HuH-7.5 (cell line): ENCODE measurements around the gene EPHB3.

Source experiments
- DNase-seq: peaks from one replicate; pipeline ENCODE4 v3.0.0; 2011; ENCODE audit warnings: low spot score

EPHB3 gene

DNA sequence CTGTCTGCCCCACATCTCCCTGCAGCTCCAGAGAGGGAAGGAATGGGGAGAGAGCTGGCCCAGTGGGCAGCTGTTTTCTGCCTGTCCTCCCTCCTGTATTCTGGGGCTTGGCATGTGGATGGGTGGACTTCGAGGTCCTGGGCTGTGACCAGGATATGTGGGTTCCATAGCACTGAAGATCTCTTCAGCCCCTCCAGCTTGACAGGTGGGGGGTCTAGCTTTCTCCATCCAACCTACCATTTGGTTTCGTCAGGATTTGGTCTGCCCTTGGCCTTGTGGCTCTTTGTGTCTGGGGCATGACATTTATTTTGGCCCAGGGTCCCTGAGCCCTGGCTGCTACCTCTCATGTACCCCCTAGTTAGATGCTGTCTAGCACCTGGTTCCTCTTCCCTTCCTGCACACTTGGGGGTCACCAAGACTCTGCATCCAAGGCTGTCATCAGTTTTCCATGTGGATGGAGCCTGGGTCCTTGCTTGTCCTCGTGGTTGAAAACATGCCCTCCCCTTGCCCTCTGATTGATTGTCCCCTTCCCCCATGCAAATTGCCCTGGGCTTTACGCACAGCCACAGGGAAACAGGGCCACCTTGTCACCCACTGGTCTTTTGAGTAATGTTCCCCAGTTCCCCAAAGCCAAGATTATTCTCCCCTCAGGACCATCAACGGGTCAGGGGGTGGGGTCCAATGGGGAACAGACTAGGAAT is 3.2 kb downstream of the EPHB3 start:
- DNase-seq, result no peak

DNA sequence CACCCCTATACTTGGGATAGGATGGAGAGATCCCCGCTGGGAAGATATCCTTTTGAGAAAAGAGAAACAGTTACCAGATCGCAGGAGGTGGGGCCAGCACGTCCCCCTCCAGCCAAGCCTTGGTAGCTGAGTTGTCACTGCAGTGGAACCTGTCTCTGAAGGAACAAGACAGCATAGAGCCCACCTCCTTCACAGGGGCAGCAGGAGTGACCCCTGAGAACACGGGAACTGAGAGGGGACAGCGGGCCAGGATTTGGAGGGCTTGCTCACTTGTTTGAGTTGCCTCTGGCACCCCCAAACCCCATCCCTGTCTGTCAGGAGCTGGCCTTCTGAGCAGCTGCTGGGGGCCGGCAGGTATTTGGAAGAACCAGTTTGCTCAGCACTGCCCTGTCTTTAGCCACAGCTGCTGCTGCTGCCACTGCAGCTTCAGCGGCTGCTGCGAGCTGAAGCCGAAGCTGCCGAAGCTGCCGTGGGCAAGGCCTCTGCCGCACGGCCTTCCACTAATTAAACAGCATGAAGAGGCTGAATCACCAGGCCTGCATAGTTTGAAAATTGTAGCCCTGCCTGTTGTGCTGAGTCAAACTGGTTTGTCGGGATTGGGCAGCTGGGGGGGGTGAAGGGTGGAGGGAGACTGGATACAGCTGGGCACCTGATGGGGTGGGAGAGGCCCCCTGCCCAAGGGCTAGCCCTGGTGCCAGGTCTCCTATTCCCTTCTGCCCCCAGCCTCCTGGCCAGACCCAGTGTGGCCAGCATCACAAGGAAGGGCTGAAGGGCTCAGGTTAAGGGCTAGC is 4.0 kb downstream of the EPHB3 start:
- DNase-seq, result no peak

DNA sequence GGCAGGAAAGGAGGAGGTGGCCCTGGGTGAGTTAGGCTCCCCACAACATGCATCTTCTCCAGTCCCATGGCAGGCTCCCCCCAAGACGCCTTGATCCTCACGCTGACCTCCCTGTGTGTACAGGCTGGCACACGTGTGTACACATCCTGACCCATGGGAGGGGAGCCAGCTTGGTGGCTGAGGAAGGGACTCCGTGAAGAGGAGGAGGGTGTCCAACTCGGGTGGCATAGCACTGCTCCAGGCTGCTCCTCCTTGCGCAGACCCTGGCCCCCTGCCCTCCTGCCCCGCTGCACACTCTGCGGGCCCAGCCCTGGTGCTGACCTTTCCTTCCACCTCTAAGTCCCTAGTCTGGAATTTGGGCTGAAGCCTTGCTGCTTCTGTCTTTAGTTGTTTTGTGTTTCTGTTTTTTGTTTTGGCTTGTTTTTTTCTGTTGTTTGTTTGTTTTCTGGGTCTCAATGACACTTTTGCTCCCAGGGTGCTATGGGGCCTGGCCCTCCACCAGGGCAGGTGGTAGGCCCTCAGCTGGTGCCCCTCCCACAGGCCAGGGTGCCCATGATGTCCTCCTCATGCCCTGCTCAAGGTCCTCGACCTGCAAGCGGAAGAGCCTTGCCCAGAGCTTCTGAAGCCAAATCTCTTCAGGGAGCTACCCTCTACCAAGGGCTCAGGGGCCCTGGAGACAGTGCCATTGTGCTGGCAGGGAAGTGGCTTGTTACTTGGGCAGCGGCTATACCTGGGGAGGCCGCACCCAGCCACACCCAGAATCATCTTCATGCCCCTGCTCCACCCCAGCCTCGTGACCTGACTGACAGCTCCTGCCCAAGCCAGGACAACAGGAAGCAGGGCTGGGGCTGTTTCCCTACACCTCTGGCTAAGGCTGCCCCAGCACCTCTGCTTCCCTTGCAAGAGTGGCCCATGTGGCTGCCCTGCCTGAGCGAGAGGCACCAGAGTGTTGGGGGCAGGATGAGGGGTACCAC is 5.1 kb downstream of the EPHB3 start:
- DNase-seq, result no peak

DNA sequence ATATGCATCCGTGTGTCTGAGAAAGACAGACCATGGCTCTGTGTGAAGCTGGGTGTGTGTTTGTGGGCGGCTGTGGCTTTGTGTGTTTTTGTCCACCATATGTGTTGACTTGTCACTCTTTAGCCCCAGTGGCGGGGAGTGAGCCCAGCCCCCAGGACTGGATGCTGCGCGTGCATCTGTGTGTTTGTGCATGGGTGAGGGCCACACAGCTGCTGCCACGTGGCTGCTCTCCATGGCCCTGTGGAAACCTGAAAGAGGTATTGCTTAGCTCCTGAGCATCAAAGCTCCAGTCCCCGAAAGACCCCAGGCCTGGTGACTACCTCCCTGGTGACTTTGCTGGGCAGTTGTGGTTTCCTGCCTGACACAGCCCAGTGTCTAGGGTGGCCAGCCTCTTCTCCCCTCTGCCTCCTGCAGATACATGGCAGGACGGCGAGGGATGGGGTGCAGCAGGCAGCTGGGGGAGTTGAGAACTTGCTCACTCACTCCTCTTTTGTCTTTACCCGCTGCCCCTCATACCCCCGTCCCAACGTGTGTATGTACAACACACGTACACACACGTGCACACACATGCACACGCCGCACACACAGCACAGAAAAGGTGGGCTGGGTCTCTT is 6.5 kb downstream of the EPHB3 start:
- DNase-seq, result no peak

DNA sequence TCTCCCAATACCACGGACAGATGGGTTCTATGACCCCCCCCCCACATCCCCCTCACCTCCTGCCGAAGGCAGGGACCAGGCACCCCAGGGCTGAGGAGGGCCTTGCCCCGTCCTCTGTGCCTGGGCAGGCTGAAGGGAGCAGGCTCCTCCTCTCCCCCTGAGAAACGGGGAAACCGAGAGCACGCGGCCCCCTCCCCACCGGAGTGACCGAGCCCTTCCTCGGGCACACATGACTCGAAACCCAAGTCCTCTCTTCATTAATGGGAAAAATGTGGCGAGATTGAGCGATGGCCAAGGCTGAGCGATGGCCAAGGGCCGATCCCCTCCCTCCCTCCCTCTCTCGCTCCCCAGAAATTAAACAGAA is 7.0 kb downstream of the EPHB3 start:
- no peak for DNase-seq

DNA sequence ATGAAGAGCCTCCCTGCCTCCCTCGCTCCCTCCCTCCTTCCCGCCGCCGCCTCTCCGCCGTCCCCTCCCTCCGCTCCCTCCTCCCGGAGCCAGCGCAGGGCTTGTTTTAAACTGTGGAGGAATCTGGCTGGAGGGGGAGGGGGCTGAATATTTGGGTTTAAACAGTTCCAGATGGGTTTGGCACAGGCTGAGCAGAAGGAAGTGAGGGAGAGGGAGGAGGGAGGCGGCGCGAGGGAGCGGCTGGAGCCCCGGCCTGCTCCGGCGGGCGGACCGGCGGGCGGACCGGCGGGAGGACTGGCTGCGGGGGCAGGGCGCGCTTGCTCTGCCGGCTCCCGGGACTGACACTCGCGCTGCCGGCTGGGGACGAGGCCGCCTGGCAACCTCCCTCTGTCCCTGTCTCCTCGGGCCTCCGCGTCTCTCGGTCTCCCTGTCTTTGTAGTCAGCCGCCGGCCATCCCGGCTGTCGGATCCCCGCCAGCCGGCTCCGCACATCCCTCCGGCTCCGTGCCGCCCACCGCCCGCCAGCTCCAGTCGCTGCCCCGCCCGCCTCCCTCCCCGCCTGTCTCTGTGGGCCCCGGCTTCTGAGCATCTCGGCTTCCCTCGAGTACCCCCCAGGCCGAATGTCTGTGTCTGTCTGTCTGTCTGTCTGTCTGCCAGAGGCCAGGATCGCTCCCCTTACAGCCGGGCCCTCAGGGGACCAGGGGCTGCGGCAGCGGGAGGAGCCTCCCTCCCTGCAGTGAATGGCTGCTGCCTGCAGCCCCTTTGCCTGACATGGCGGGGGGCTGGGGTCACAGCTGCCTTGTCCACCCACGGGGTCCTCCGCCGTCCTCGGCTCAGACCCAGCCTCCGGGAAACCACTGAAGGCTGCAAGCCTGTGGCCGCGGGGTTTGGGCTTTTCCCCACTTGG is 7.6 kb downstream of the EPHB3 start:
- DNase-seq, result peak; percentile 63

DNA sequence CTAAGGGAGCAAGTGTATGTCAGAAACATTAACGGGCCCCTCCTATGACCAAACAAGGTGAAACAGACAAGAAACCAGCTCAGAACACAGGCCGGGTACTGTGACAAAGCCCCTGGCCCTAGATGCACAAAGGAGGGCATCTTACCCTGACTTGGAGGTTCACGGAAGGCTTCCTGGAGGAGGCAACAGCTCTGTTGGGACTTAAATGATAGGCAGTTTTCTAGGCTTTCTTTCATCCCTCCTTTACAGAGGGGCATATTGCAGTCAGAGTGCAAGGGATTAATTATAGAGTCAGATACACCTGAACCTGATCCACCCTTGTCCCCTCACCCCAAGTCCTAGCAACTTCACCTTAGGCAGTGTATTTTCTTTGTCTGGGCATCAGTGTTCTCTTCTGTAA is 8.4 kb downstream of the EPHB3 start:
- no peak for DNase-seq

DNA sequence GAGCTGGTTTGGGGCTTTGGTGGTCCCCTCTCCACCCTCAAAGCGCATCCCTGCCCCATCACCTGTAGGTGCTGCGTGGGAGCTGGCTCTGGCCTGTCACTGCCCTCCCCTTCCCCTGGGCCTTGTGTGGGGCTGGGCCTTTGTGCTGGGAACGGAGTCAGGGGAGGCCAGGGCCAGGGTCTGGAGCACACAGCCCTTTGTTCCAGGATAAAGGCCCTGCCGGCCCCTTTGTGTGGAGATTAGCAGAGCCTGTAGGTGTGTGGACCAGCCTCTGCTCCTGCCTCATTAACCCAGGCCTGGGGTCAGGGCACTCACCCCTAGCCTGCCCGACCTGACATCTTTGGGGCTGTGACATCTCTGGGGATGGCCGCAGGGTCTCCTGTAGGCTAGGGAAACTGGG is 8.9 kb downstream of the EPHB3 start:
- no peak for DNase-seq

DNA sequence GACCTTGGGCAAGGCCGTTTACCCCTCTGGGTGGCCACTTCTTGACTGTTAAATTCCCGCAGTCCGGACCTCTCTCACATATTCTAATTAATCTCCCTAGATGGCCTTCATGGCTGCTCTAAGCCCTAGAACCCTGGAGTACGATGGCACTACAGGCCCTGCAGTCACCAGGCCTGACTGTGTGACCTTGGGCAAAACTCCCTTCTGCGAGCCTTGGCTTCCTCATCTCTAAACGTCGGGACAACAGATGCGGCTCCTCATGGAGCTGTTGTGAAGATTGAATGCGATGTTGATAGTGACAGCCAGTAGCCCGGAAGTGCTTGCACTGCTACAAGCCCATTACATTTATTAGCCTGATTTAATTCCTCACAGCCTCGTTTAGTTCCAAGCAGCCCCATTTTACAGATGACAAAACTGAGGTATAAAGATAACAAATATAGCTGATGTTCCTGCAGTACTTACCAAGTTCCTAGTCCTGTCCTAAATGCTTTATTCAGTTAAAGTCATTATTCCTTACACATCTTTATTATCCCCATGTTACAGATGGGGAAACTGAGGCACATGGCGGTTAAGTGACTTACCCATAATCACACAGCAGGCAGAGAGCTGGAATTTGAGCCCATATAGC is 10.3 kb downstream of the EPHB3 start:
- DNase-seq, result no peak

DNA sequence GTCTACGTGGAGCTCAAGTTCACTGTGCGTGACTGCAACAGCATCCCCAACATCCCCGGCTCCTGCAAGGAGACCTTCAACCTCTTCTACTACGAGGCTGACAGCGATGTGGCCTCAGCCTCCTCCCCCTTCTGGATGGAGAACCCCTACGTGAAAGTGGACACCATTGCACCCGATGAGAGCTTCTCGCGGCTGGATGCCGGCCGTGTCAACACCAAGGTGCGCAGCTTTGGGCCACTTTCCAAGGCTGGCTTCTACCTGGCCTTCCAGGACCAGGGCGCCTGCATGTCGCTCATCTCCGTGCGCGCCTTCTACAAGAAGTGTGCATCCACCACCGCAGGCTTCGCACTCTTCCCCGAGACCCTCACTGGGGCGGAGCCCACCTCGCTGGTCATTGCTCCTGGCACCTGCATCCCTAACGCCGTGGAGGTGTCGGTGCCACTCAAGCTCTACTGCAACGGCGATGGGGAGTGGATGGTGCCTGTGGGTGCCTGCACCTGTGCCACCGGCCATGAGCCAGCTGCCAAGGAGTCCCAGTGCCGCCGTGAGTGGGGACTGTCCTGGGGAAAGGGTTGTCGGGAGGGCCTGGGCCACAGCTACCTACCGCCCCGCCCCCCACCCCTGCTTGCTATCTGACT is 11.2 kb downstream of the EPHB3 start:
- DNase-seq, result no peak

DNA sequence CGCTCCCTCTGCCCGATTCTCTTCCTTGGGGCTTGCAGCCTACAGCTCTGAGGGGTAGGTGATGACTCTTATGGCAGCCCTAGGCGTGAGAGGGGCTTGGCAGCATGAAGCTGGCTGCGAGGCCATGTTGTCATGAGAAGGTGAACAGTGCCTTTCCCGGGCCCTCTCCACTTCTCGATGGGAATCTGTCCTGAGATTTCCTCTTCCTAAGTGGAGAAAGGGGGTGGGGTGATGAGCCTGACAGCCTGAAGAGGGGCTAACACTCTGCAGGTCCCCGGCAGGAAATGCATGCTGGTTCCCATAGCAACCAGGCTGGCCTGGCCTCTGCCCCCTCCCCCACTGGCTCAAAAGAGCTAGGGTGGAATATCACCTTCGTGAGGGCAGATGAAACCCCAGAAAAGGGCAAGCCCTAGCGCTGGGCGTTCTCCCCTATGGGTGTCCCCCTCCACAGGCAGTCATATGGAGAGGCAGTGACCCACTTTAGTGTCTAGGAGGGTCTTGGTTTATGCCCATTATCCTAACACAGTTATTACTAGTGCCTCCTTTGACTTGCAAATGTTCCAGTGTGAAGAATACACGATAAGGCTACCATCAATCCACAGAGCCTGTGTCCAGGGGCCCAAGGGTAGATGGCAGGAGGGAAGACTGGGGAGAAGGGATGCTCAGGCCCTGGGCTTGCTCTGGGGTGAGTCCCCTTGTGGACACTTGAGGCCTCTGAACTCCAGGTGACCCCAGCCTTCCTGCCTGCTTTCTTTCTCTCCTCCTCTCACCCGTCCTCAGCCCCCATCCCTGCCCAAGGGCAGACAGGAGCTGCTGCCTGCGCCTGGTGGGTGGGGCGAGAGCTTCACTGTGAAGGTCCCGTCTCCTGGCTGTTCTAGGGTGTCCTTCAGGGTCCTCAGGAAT is 13.2 kb downstream of the EPHB3 start:
- no peak for DNase-seq

DNA sequence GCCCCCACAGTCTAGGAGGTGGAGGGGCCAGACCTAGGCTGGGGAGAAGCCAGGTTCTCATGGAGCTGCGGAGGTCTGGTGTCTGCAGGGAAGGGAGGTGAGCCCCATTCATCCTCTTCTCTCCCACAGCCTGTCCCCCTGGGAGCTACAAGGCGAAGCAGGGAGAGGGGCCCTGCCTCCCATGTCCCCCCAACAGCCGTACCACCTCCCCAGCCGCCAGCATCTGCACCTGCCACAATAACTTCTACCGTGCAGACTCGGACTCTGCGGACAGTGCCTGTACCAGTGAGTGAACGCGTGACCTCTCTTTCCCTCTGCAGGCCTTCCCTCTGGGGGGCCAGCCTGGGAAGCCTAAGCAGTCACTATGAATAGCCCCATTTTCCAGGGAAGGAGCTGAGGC is 14.1 kb downstream of the EPHB3 start:
- no peak for DNase-seq

DNA sequence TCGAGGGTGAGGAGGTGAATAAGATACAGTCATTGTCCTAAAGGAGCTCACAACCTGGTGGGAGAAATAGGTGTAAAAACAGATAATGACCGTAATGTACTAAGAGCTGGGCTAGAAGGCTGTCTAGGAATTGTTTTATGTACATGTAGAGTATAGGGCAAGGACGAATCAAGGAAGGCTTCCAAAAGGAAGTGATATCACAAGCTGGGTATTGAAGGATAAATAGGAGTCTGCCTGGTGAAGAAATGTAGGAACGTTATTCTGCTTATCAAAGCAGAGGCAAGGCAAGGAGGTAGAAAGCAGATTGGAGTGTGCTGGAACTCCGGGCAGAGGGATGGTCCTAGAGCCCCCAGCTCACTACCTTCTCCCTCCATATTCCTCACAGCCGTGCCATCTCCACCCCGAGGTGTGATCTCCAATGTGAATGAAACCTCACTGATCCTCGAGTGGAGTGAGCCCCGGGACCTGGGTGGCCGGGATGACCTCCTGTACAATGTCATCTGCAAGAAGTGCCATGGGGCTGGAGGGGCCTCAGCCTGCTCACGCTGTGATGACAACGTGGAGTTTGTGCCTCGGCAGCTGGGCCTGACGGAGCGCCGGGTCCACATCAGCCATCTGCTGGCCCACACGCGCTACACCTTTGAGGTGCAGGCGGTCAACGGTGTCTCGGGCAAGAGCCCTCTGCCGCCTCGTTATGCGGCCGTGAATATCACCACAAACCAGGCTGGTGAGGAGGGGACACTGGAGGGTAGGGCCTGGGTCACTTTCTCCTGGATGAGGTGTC is 15.1 kb downstream of the EPHB3 start:
- no peak for DNase-seq

DNA sequence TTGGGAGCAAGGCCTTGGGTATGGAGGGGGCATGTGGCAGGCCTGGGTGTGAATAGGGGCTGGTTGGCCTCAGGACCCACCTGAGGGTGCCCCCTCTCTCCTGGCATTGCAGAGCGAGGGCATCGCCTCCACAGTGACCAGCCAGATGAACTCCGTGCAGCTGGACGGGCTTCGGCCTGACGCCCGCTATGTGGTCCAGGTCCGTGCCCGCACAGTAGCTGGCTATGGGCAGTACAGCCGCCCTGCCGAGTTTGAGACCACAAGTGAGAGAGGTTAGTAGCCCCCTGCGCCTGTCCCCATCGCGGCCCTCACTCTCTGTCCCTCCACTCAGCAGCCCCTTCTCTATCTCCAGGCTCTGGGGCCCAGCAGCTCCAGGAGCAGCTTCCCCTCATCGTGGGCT is 16.0 kb downstream of the EPHB3 start:
- DNase-seq, result no peak

DNA sequence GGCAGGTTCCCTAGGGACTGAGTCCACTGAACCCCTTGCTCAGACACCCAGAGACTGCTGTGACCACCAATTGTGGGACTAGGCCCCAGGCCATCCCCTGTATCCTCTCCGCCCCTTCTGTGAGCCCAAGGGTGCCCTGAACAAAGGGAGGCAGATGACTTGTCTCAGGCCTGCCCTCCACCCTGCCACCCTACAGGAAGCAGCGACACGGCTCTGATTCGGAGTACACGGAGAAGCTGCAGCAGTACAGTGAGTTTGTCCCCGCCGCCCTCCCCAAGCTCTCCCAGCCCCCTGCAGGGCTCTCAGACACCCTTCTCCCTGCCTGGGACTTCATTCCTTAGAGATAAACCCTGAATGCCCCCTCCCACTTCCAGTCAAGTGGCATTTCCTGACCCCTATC is 16.6 kb downstream of the EPHB3 start:
- no peak for DNase-seq

DNA sequence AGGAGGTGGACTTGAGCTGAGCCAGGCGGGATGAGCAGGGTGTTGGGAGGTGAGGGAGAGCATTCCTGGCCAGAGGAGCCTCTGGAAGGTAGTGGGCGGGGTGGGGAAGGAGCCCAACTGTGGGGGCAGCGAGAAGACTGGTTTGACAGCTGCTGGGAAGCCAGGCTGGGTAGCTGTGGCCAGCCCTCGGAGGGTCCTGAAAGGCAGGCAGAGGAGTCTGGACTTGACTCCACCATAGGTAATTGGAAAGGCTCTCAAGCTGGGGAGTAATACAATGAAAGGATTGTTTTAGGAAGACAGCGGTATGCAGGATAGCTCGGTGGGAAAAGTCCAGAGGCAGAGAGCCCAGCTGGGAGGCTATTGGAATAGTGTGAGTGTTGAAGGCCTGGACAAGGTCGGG is 17.2 kb downstream of the EPHB3 start:
- DNase-seq, result no peak

DNA sequence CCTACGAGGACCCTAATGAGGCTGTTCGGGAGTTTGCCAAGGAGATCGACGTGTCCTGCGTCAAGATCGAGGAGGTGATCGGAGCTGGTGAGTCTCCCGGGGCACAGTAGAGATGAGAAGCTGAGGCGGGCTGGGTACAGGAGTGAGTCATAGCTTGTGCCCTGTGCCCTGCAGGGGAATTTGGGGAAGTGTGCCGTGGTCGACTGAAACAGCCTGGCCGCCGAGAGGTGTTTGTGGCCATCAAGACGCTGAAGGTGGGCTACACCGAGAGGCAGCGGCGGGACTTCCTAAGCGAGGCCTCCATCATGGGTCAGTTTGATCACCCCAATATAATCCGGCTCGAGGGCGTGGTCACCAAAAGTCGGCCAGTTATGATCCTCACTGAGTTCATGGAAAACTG is 17.9 kb downstream of the EPHB3 start:
- no peak for DNase-seq

DNA sequence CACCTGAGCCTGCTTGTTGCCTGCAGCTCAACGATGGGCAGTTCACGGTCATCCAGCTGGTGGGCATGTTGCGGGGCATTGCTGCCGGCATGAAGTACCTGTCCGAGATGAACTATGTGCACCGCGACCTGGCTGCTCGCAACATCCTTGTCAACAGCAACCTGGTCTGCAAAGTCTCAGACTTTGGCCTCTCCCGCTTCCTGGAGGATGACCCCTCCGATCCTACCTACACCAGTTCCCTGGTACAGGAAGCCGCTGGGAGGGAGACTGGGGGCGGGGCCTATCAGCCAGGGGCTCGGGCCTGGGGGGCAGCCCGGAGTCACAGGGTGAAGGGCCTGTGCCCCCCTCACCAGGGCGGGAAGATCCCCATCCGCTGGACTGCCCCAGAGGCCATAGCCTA is 18.8 kb downstream of the EPHB3 start:
- DNase-seq, result no peak
